ENCODE data around the gene TBCC.

GRCh38 chr6:42762426-42762859 is 16.5 kb upstream of the TBCC start:
- TF ChIP-seq CTCF (IDR thresholded peaks at IDR 0.05) (no peak), ZFX (IDR thresholded peaks at IDR 0.05; ENCODE audit: borderline replicate concordance) (no peak)

Data from 22Rv1 (cell line).